Trophoblast cell (in vitro differentiated cells and primary cell): ENCODE results near the gene FBXL12.
"Not testable (repeated sequence)": the region's sequence is repeated elsewhere in the genome, so short reads cannot be mapped to it uniquely, and the experiment has no call there.

ENCODE experiments used
- DNase-seq, 2 donors: peaks; one replicate each; pipeline ENCODE4 v3.0.0-alpha.2; 2016
- H2AFZ ChIP-seq: 2 replicates; pipeline ENCODE4 v1.6.1; 2013; ENCODE audit warnings: low read length, moderate library complexity, mild to moderate bottlenecking; ENCODE audit not compliant: insufficient read depth, poor library complexity
- H2AK5ac ChIP-seq: 2 replicates; pipeline ENCODE4 v1.6.1; 2013; ENCODE audit warnings: mild to moderate bottlenecking, low read length
- H2BK120ac ChIP-seq: 2 replicates; pipeline ENCODE4 v1.6.1; 2013; ENCODE audit warnings: low read length, mild to moderate bottlenecking, moderate library complexity; ENCODE audit not compliant: insufficient read depth, poor library complexity
- H2BK12ac ChIP-seq: 2 replicates; pipeline ENCODE4 v1.6.1; 2013; ENCODE audit warnings: mild to moderate bottlenecking, low read length, moderate library complexity
- H2BK5ac ChIP-seq: 2 replicates; pipeline ENCODE4 v1.6.1; 2013; ENCODE audit warnings: low read length, low read depth, moderate library complexity, mild to moderate bottlenecking; ENCODE audit not compliant: poor library complexity
- H3K14ac ChIP-seq: 2 replicates; pipeline ENCODE4 v1.6.1; 2013; ENCODE audit warnings: mild to moderate bottlenecking, low read length
- H3K18ac ChIP-seq: 2 replicates; pipeline ENCODE4 v1.6.1; 2013; ENCODE audit warnings: mild to moderate bottlenecking, low read length
- H3K23ac ChIP-seq: 2 replicates; pipeline ENCODE4 v1.6.1; 2013; ENCODE audit warnings: low read length
- H3K27ac ChIP-seq: 2 replicates; pipeline ENCODE4 v1.5.1; 2013; ENCODE audit warnings: low read depth, mild to moderate bottlenecking, inconsistent platforms, low read length, moderate library complexity
- H3K27me3 ChIP-seq: 2 replicates; pipeline ENCODE4 v1.6.1; 2013; ENCODE audit warnings: inconsistent platforms, mild to moderate bottlenecking, low read length, moderate library complexity; ENCODE audit not compliant: insufficient read depth
- H3K36me3 ChIP-seq, 2 experiments: 1 replicate in 1 of 2; 2 replicates in 1 of 2; pipeline ENCODE4 v1.6.1; 2013; ENCODE audit warnings: low read length in 2 of 2, mild to moderate bottlenecking in 2 of 2, moderate library complexity in 1 of 2; ENCODE audit not compliant: insufficient read depth in 2 of 2, control insufficient read depth in 1 of 2
- H3K4ac ChIP-seq: 2 replicates; pipeline ENCODE4 v1.6.1; 2013; ENCODE audit warnings: low read depth, mild to moderate bottlenecking, low read length, moderate library complexity
- H3K4me1 ChIP-seq, 2 experiments: 1 replicate in 1 of 2; 2 replicates in 1 of 2; pipeline ENCODE4 v1.6.1; 2013; ENCODE audit warnings: low read length in 2 of 2, mild to moderate bottlenecking in 2 of 2, moderate library complexity in 1 of 2; ENCODE audit not compliant: insufficient read depth in 2 of 2, control insufficient read depth in 1 of 2
- H3K4me2 ChIP-seq: 2 replicates; pipeline ENCODE4 v1.6.1; 2013; ENCODE audit warnings: inconsistent platforms, mild to moderate bottlenecking, low read length, moderate library complexity
- H3K4me3 ChIP-seq: 2 replicates; pipeline ENCODE4 v1.5.1; 2013; ENCODE audit warnings: mild to moderate bottlenecking, low read depth, low read length, inconsistent platforms
- H3K79me1 ChIP-seq: one replicate; pipeline ENCODE4 v1.6.1; 2013; ENCODE audit warnings: low read length
- H3K79me2 ChIP-seq: 2 replicates; pipeline ENCODE4 v1.6.1; 2013; ENCODE audit warnings: low read length, mild to moderate bottlenecking; ENCODE audit not compliant: control insufficient read depth, insufficient read depth, poor library complexity
- H3K9ac ChIP-seq: 2 replicates; pipeline ENCODE4 v1.6.1; 2013; ENCODE audit warnings: mild to moderate bottlenecking, low read length
- H3K9me3 ChIP-seq: 2 replicates; pipeline ENCODE4 v1.6.1; 2013; ENCODE audit warnings: low read depth, mild to moderate bottlenecking, control low read depth, inconsistent platforms, low read length; ENCODE audit not compliant: insufficient read depth
- H4K12ac ChIP-seq: 2 replicates; pipeline ENCODE4 v1.6.1; 2013; ENCODE audit warnings: low read depth, mild to moderate bottlenecking, low read length, moderate library complexity
- H4K8ac ChIP-seq: 2 replicates; pipeline ENCODE4 v1.6.1; 2013; ENCODE audit warnings: low read depth, mild to moderate bottlenecking, low read length, moderate library complexity
- H4K91ac ChIP-seq: one replicate; pipeline ENCODE4 v1.6.1; 2013; ENCODE audit warnings: low read depth, mild to moderate bottlenecking, low read length, moderate library complexity
- WGBS: extraction: QIAGEN DNeasy Blood & Tissue Kit; methylation state at CpG from one replicate; pipeline ENCODE4 v1.1.7; 2013; ENCODE audit warnings: missing lambda C conversion rate; ENCODE audit not compliant: insufficient read length, insufficient coverage; ENCODE audit errors: extremely low coverage; 5-methylcytosine and 5-hydroxymethylcytosine counted together

Gene FBXL12

DNA sequence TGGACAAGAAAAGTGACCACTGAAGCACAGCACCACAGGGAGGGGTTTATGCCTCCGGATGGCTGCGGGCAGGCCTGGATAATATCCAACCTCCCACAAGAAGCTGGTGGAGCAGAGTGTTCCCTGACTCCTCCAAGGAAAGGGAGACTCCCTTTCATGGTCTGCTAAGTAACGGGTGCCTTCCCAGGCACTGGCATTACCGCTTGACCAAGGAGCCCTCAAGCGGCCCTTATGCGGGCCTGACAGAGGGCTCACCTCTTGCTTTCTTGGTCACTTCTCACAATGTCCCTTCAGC is 27.9 kb downstream of the FBXL12 start:
- H3K36me3 ChIP-seq, H4K12ac ChIP-seq, H3K27me3 ChIP-seq, H3K9me3 ChIP-seq, H3K4me3 ChIP-seq, H3K4ac ChIP-seq, H3K18ac ChIP-seq, H3K79me2 ChIP-seq, H4K8ac ChIP-seq, H4K91ac ChIP-seq, H2BK120ac ChIP-seq, H2AFZ ChIP-seq, H2BK12ac ChIP-seq, H3K4me1 ChIP-seq, H2BK5ac ChIP-seq, H3K79me1 ChIP-seq, H2AK5ac ChIP-seq, DNase-seq, H3K27ac ChIP-seq, H3K23ac ChIP-seq, H3K14ac ChIP-seq, H3K9ac ChIP-seq, H3K4me2 ChIP-seq: not testable (repeated sequence)
- WGBS = no CpG with 5 or more reads among the region's 6 CpGs

DNA sequence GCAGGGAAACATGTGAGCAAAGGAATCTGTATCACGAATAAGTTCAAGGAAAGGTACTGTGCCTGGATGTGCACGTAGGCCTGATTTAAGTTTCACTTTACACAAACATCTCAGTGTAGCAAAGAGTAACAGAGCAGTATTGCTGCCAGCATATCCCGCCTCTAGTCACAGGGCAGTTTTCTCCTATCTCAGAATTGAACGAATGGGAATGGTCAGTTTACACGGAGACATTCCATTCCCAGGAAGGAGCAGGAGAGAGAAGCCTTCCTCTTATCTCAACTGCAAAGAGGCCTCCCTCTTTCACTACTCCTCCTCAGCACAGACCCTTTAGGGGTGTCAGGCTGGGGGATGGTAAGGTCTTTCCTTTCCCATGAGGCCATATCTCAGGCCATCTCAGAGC is 29.3 kb downstream of the FBXL12 start:
- peak in 1 of 2 donors; percentile 40 for DNase-seq
- not testable (repeated sequence) for H4K91ac ChIP-seq, H2BK120ac ChIP-seq, H3K9me3 ChIP-seq, H3K79me1 ChIP-seq, H2AFZ ChIP-seq, H2AK5ac ChIP-seq, H3K4me3 ChIP-seq, H3K18ac ChIP-seq, H3K9ac ChIP-seq, H4K12ac ChIP-seq, H3K36me3 ChIP-seq, H3K79me2 ChIP-seq, H3K4me1 ChIP-seq, H3K27ac ChIP-seq, H3K14ac ChIP-seq, H2BK5ac ChIP-seq, H3K27me3 ChIP-seq, H3K23ac ChIP-seq, H2BK12ac ChIP-seq, H3K4me2 ChIP-seq, H4K8ac ChIP-seq, H3K4ac ChIP-seq
- WGBS = no CpG with 5 or more reads among the region's 5 CpGs

DNA sequence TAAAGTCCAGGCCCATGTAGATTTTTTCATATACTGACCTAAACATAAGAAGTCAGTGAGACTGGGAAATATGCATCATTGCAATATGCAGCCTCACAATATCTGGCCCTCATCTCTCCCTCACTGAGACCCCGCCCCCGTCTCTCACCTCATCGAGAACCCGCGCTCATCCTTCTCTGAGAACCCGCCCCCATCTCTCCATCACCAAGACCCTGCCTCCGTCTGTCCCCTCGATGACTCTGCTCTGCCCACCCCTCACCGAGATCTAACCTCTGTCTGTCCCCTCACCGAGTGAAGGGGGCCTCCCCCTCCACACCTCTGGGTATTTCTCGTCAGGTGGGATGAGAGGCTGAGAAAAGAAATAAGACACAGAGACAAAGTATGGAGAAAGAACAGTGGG is 29.8 kb downstream of the FBXL12 start:
- peaks cover 2% of the 10 kb centered on the region for H3K79me2 ChIP-seq
- no peak overlapping the region for H4K8ac ChIP-seq
- no peak overlapping the region for H4K91ac ChIP-seq
- H3K36me3 ChIP-seq = no peaks in the 10 kb centered on the region
- H3K9me3 ChIP-seq = no peaks in the 10 kb centered on the region
- peaks cover 10% of the 10 kb centered on the region for H3K79me1 ChIP-seq
- H3K9ac ChIP-seq = no peak overlapping the region
- no peak overlapping the region for H2BK12ac ChIP-seq
- no peak overlapping the region for H3K14ac ChIP-seq
- DNase-seq = no peak
- no peak overlapping the region for H3K23ac ChIP-seq
- no peak overlapping the region for H3K4me2 ChIP-seq
- H3K4me3 ChIP-seq = no peak overlapping the region
- no peak overlapping the region for H2AK5ac ChIP-seq
- no peak overlapping the region for H2BK120ac ChIP-seq
- H4K12ac ChIP-seq = no peak overlapping the region
- no peak overlapping the region for H3K18ac ChIP-seq
- peaks cover 3 to 6% of the 10 kb centered on the region in 2 experiments for H3K4me1 ChIP-seq
- H2AFZ ChIP-seq = no peak overlapping the region
- no peak overlapping the region for H3K27ac ChIP-seq
- no peaks in the 10 kb centered on the region for H3K27me3 ChIP-seq
- WGBS = no CpG with 5 or more reads among the region's 11 CpGs
- no peak overlapping the region for H2BK5ac ChIP-seq
- H3K4ac ChIP-seq = no peak overlapping the region

DNA sequence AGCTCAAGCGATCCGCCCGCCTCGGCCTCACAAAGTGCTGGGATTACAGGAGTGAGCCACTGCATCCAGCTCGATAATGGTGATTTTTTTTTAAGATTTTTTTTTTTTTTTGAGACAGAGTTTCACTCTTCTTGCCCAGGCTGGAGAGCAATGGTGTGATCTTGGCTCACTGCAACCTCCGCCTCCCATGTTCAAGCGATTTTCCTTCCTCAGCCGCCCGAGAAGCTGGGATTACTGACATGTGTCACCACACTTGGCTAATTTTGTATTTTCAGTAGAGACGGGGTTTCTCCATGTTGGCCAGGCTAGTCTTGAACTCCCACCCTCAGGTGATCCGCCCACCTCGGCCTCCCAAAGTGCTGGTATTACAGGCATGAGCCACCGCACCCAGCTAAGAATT is 30.3 kb downstream of the FBXL12 start:
- H3K14ac ChIP-seq, H4K91ac ChIP-seq, H2AFZ ChIP-seq, H3K9me3 ChIP-seq, H3K36me3 ChIP-seq, DNase-seq, H3K23ac ChIP-seq, H3K4ac ChIP-seq, H3K27ac ChIP-seq, H3K9ac ChIP-seq, H2BK120ac ChIP-seq, H4K12ac ChIP-seq, H2BK12ac ChIP-seq, H3K79me1 ChIP-seq, H3K4me1 ChIP-seq, H2AK5ac ChIP-seq, H2BK5ac ChIP-seq, H3K79me2 ChIP-seq, H3K18ac ChIP-seq, H3K4me2 ChIP-seq, H3K27me3 ChIP-seq, H3K4me3 ChIP-seq, H4K8ac ChIP-seq: not testable (repeated sequence)
- no CpG with 5 or more reads among the region's 13 CpGs for WGBS

DNA sequence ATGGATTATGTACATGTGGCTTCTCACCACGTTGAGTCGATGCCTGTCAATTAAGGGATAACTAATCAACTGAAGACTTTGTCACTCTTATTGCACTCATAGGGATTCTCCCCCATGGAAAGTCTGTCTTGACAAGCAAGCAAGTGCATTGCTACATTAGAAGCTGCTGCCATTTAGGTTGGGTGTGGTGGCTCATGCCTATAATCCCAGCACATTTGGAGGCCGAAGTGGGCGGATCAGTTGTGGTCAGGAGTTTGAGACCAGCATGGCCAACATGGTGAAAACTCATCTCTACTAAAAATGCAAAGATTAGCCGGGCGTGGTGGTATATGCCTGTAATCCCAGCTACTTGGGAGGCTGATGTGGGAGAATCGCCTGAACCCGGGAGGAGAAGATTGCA is 32.1 kb downstream of the FBXL12 start:
- H2BK5ac ChIP-seq = no peak overlapping the region
- no peak for DNase-seq
- WGBS = no CpG with 5 or more reads among the region's 8 CpGs
- H2AK5ac ChIP-seq = no peak overlapping the region
- no peak overlapping the region for H3K9ac ChIP-seq
- no peaks in the 10 kb centered on the region for H3K79me2 ChIP-seq
- no peak overlapping the region for H3K18ac ChIP-seq
- peaks cover 3% of the 10 kb centered on the region for H3K79me1 ChIP-seq
- no peak overlapping the region for H4K91ac ChIP-seq
- H3K23ac ChIP-seq = no peak overlapping the region
- no peaks in the 10 kb centered on the region for H3K27me3 ChIP-seq
- H3K14ac ChIP-seq = no peak overlapping the region
- no peak overlapping the region for H4K12ac ChIP-seq
- no peak overlapping the region for H4K8ac ChIP-seq
- H2BK120ac ChIP-seq = no peak overlapping the region
- H3K27ac ChIP-seq = no peak overlapping the region
- H2BK12ac ChIP-seq = no peak overlapping the region
- no peak overlapping the region for H3K4me2 ChIP-seq
- peaks cover 2% of the 10 kb centered on the region for H3K9me3 ChIP-seq
- H3K4ac ChIP-seq = no peak overlapping the region
- no peaks in the 10 kb centered on the region for H3K36me3 ChIP-seq
- H2AFZ ChIP-seq = no peak overlapping the region
- H3K4me3 ChIP-seq = no peak overlapping the region
- peaks cover 0 to 6% of the 10 kb centered on the region in 2 experiments for H3K4me1 ChIP-seq
